Measurements from ENCODE around the gene ZNF221. TPM values are rescaled to one million over a fixed set of nuclear protein-coding genes. Genes with fewer than 3 reads are reported as not detected.

The ZNF221 gene
- total and polyA plus RNA-seq, 9 of the 15 experiments (the other 6 are each of a cell fraction or from before 2014, with no cell fraction given): 0.32 to 1.4 (median 0.45) TPM

DNA sequence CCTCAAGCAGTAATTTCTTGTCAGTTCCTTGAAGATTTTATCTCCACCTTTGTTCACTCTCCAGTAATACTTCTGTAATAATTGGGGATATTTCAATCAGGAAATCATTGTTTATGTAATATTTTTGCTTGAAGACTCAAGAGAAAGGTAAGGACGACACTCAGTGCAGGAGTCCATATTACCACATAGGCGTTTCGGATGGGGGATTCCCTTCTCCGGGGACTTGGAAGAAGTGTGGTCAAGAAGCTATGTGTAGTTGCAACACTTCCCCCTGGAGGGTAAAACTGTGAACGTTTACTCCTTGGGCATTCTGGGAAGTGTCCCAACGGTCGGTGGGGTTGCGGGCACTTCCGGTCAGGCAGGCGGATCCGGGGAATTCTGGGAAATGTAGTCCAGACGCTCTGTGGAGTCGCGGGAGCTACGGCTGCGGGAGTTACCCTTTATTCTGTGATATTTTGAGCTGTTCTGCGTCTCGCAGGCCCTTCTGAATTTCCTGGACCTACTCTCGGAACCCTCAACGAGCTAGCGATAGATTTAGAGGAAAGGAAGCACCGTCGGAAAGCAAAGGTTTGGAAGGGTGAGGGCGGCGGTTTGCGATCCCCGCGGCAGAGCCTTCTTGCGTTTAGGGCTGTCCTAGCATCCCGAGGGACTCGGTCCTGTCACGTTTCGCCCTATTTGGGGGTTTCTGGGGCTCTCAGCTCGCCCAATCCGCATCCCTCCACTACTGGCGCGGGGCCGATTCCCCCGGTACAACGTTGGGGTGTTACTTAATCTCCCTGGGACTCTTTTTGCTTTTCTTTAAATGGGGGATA, at the start of gene ZNF221 (continued):
- TF ChIP-seq HCFC1 (IDR thresholded peaks at IDR 0.05; ENCODE audit: low read depth, low read length) (peak; percentile 96), SMAD3 (CRISPR knock-in tag; conservative IDR thresholded peaks at IDR 0.05) (no peak), L3MBTL2 (IDR thresholded peaks at IDR 0.05) (peak; percentile 86), SRSF1 (IDR thresholded peaks at IDR 0.05; ENCODE audit: low read depth, low read length) (no peak), SAFB2 (IDR thresholded peaks at IDR 0.05; ENCODE audit: borderline replicate concordance, low read depth, low read length, severe bottlenecking) (no peak), ZNF184 (CRISPR knock-in tag; IDR thresholded peaks at IDR 0.05) (no peak), DIDO1 (tag; IDR thresholded peaks at IDR 0.05; ENCODE audit: low read depth) (peak; percentile 74), ZNF551 (CRISPR knock-in tag; IDR thresholded peaks at IDR 0.05) (no peak), NR3C1 (CRISPR knock-in tag; IDR thresholded peaks at IDR 0.05) (no peak), ZEB2 (IDR thresholded peaks at IDR 0.05) (peak; percentile 53; the same call in 1 of the 2 replicates), ARHGAP35 (IDR thresholded peaks at IDR 0.05; ENCODE audit: partially characterized antibody) (no peak), HIVEP1 (CRISPR knock-in tag; IDR thresholded peaks at IDR 0.05) (no peak), GABPB1 (CRISPR knock-in tag; IDR thresholded peaks at IDR 0.05) (peak; percentile 95), ZNF263 (CRISPR knock-in tag; IDR thresholded peaks at IDR 0.05; ENCODE audit: borderline replicate concordance) (no peak), XRCC5 (IDR thresholded peaks at IDR 0.05; ENCODE audit: low read depth, low read length) (no peak), ZZZ3 (IDR thresholded peaks at IDR 0.05) (no peak), SP2 (IDR thresholded peaks at IDR 0.05; ENCODE audit: extremely low read depth, low read depth, low read length, poor library complexity, severe bottlenecking) (no peak), HDGF (IDR thresholded peaks at IDR 0.05) (no peak), ZNF274 (IDR thresholded peaks at IDR 0.05; ENCODE audit: borderline replicate concordance, low read depth, low read length) (no peak), SMARCA4 (IDR thresholded peaks at IDR 0.05) (no peak), CAMTA2 (CRISPR knock-in tag; conservative IDR thresholded peaks at IDR 0.05) (no peak), ZNF780A (CRISPR knock-in tag; IDR thresholded peaks at IDR 0.05) (no peak), ZNF12 (CRISPR knock-in tag; IDR thresholded peaks at IDR 0.05) (no peak), CEBPB (tag; IDR thresholded peaks at IDR 0.05) (peak; percentile 98)
- TF ChIP-seq, protein P1, sequence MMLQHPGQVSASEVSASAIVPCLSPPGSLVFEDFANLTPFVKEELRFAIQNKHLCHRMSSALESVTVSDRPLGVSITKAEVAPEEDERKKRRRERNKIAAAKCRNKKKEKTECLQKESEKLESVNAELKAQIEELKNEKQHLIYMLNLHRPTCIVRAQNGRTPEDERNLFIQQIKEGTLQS (IDR thresholded peaks at IDR 0.05): no peak; the same call in 1 of the 2 replicates
- TF ChIP-seq, protein P1 (CRISPR knock-in tag; conservative IDR thresholded peaks at IDR 0.05): no peak
- TF ChIP-seq, protein P2, sequence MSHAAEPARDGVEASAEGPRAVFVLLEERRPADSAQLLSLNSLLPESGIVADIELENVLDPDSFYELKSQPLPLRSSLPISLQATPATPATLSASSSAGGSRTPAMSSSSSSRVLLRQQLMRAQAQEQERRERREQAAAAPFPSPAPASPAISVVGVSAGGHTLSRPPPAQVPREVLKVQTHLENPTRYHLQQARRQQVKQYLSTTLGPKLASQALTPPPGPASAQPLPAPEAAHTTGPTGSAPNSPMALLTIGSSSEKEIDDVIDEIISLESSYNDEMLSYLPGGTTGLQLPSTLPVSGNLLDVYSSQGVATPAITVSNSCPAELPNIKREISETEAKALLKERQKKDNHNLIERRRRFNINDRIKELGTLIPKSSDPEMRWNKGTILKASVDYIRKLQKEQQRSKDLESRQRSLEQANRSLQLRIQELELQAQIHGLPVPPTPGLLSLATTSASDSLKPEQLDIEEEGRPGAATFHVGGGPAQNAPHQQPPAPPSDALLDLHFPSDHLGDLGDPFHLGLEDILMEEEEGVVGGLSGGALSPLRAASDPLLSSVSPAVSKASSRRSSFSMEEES (CRISPR knock-in tag; IDR thresholded peaks at IDR 0.05): no peak
- TF ChIP-seq, protein P3, sequence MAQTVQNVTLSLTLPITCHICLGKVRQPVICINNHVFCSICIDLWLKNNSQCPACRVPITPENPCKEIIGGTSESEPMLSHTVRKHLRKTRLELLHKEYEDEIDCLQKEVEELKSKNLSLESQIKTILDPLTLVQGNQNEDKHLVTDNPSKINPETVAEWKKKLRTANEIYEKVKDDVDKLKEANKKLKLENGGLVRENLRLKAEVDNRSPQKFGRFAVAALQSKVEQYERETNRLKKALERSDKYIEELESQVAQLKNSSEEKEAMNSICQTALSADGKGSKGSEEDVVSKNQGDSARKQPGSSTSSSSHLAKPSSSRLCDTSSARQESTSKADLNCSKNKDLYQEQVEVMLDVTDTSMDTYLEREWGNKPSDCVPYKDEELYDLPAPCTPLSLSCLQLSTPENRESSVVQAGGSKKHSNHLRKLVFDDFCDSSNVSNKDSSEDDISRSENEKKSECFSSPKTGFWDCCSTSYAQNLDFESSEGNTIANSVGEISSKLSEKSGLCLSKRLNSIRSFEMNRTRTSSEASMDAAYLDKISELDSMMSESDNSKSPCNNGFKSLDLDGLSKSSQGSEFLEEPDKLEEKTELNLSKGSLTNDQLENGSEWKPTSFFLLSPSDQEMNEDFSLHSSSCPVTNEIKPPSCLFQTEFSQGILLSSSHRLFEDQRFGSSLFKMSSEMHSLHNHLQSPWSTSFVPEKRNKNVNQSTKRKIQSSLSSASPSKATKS (CRISPR knock-in tag; IDR thresholded peaks at IDR 0.05): no peak
